HepG2 (cell line): Measurements from ENCODE around the gene C1S. TPM values are rescaled to one million over a fixed set of nuclear protein-coding genes. Genes with fewer than 3 reads are reported as not detected.

Source experiments
- ELF1 ChIP-seq: sonication (generic); formaldehyde crosslinking; IDR thresholded peaks from 2 replicates; pipeline ENCODE4 v1.4.0; 2020; ENCODE audit warnings: missing genetic modification reagents
- GLMP ChIP-seq: sonication (generic); formaldehyde crosslinking; IDR thresholded peaks from 2 replicates; pipeline ENCODE4 v1.9.0; 2021; ENCODE audit warnings: missing genetic modification reagents, mild to moderate bottlenecking, borderline replicate concordance
- MAZ ChIP-seq, 2 experiments: sonication (generic) in 1 of 2; formaldehyde crosslinking in 1 of 2; IDR thresholded peaks; 2 replicates each; pipeline versions ENCODE4 v1.5.0 to v1.6.1; 2012 to 2020; ENCODE audit warnings: low read depth in 2 of 2, mild to moderate bottlenecking in 2 of 2, borderline replicate concordance in 1 of 2, improper control_type of control experiment in 1 of 2, low read length in 1 of 2, missing genetic modification reagents in 1 of 2, moderate library complexity in 1 of 2
- MIER3 ChIP-seq: IDR thresholded peaks from 2 replicates; pipeline ENCODE4 v1.6.1; 2016; ENCODE audit warnings: missing compliant biosample characterization, borderline replicate concordance
- NCOA5 ChIP-seq: sonication (generic); formaldehyde crosslinking; IDR thresholded peaks from 2 replicates; pipeline ENCODE4 v1.4.0; 2020; ENCODE audit warnings: missing genetic modification reagents
- NFE2 ChIP-seq: sonication (generic); formaldehyde crosslinking; IDR thresholded peaks from 2 replicates; pipeline ENCODE4 v1.4.0; 2020; ENCODE audit warnings: missing genetic modification reagents
- REST ChIP-seq, 2 experiments: IDR thresholded peaks; 2 replicates each; pipeline ENCODE4 v1.6.1; 2011 to 2012; ENCODE audit warnings: low read length in 2 of 2, borderline replicate concordance in 1 of 2, low read depth in 1 of 2, mild to moderate bottlenecking in 1 of 2, moderate library complexity in 1 of 2
- SIX4 ChIP-seq: sonication (generic); formaldehyde crosslinking; IDR thresholded peaks from 2 replicates; pipeline ENCODE4 v1.4.0; 2020; ENCODE audit warnings: missing genetic modification reagents
- TARDBP ChIP-seq: sonication (generic); formaldehyde crosslinking; IDR thresholded peaks from 2 replicates; pipeline ENCODE4 v1.8.0; 2022; ENCODE audit warnings: mild to moderate bottlenecking, missing genetic modification reagents
- TFE3 ChIP-seq: IDR thresholded peaks from 2 replicates; pipeline ENCODE4 v1.6.1; 2016
- TRIM24 ChIP-seq: sonication (generic); formaldehyde crosslinking; IDR thresholded peaks from 2 replicates; pipeline ENCODE4 v1.8.0; 2022; ENCODE audit warnings: mild to moderate bottlenecking, missing genetic modification reagents
- ZIK1 ChIP-seq: sonication (generic); formaldehyde crosslinking; IDR thresholded peaks from 2 replicates; pipeline ENCODE4 v1.5.0; 2020; ENCODE audit warnings: mild to moderate bottlenecking, low read depth, missing genetic modification reagents, borderline replicate concordance
- ZNF292 ChIP-seq: sonication (generic); formaldehyde crosslinking; IDR thresholded peaks from 2 replicates; pipeline ENCODE4 v1.8.1; 2022; ENCODE audit warnings: mild to moderate bottlenecking, low read depth, missing genetic modification reagents, borderline replicate concordance
- ZNF329 ChIP-seq: sonication (generic); formaldehyde crosslinking; IDR thresholded peaks from 2 replicates; pipeline ENCODE4 v1.9.0; 2021; ENCODE audit warnings: low read depth, mild to moderate bottlenecking, missing genetic modification reagents
- ZNF337 ChIP-seq: sonication (generic); formaldehyde crosslinking; IDR thresholded peaks from 2 replicates; pipeline ENCODE4 v1.5.1; 2020; ENCODE audit warnings: missing genetic modification reagents, low read depth, mild to moderate bottlenecking, borderline replicate concordance
- ZNF512 ChIP-seq: sonication (generic); formaldehyde crosslinking; IDR thresholded peaks from 2 replicates; pipeline ENCODE4 v1.4.0; 2020; ENCODE audit warnings: mild to moderate bottlenecking, missing genetic modification reagents
- ZNF792 ChIP-seq: IDR thresholded peaks from 2 replicates; pipeline ENCODE4 v1.6.1; 2016
- ZZZ3 ChIP-seq: sonication (generic); formaldehyde crosslinking; IDR thresholded peaks from 2 replicates; pipeline ENCODE4 v1.4.0; 2020; ENCODE audit warnings: missing genetic modification reagents, mild to moderate bottlenecking, borderline replicate concordance
- polyA plus RNA-seq, 8 experiments: library from polyadenylated mRNA; depleted of rRNA in 3 of 8; stranded (reverse) in 7 of 8; unstranded in 1 of 8; fragments of >200 nt; fragmentation: Illumina TruSeq in 4 of 8; extraction: Trizol in 4 of 8; gene quantifications; 2 replicates each; pipeline versions ENCODE4 v1.2.1 to v1.2.3, GENCODE V29; 2011 to 2016; ENCODE audit warnings: low read depth in 4 of 8, missing spikeins in 1 of 8, mixed read lengths in 1 of 8; ENCODE audit not compliant: insufficient read depth in 1 of 8
- total RNA-seq, 5 experiments: library from RNA; depleted of rRNA; stranded (reverse); fragments of >200 nt; fragmentation: Illumina TruSeq; extraction: Trizol; gene quantifications; 2 replicates each; pipeline ENCODE4 v1.2.3, GENCODE V29; 2016; ENCODE audit warnings: low read depth in 1 of 5

C1S gene
- total and polyA plus RNA-seq, 2 of the 13 experiments (the other 11 are each of a cell fraction or from before 2014, with no cell fraction given), result 14.5 to 18.2 TPM

- TF ChIP-seq GLMP (CRISPR knock-in tag) (no peak), ZNF512 (CRISPR knock-in tag) (no peak), ZNF337 (CRISPR knock-in tag) (no peak), ZIK1 (CRISPR knock-in tag) (0 out of 2 replicates have a peak, but pooled peaks have one; percentile 46), MAZ (IDR thresholded peaks at IDR 0.05; ENCODE audit: borderline replicate concordance, low read depth, low read length) (no peak), MAZ (CRISPR knock-in tag; IDR thresholded peaks at IDR 0.05; ENCODE audit: low read depth) (no peak), SIX4 (CRISPR knock-in tag) (peak; percentile 27; the same call in 1 of the 2 replicates), ZNF329 (CRISPR knock-in tag) (no peak), TRIM24 (CRISPR knock-in tag) (no peak), REST (IDR thresholded peaks at IDR 0.05; ENCODE audit: borderline replicate concordance in 1 of 2, low read depth in 1 of 2, low read length in 2 of 2) (peak in 1 of 2 experiments; percentile 33; a peak in 1 of 4 replicates), NFE2 (no peak), TFE3 (CRISPR knock-in tag) (no peak), TARDBP (peak; percentile 78), MIER3 (CRISPR knock-in tag) (no peak; the same call in 1 of the 2 replicates), ELF1 (CRISPR knock-in tag) (peak; percentile 68), ZZZ3 (no peak), NCOA5 (CRISPR knock-in tag) (no peak), ZNF292 (CRISPR knock-in tag) (no peak), ZNF792 (CRISPR knock-in tag) (no peak)
Measured at GRCh38 chr12:7108796-7109571, 48.5 kb downstream of the C1S start, which contains the start of gene C1RL (continued).
